OCI-LY7 (cell line): ENCODE measurements around the gene TCL1A.

Experiments
- EZH2phosphoT487 ChIP-seq: fragments of 200-600 bp; sonication (generic); IDR thresholded peaks from 2 replicates; pipeline ENCODE4 v1.6.1; 2018; ENCODE audit warnings: low read depth, borderline replicate concordance, mild to moderate bottlenecking, mixed run types, antibody characterized with exemption, low read length, moderate library complexity, mixed read lengths
- TF ChIP-seq, protein P1 (sequence below): fragments of 200-600 bp; sonication (generic); conservative IDR thresholded peaks from 2 replicates; pipeline ENCODE4 v1.5.1; 2014; ENCODE audit warnings: mild to moderate bottlenecking, antibody characterized with exemption, low read length, moderate library complexity, mixed read lengths

DNA sequence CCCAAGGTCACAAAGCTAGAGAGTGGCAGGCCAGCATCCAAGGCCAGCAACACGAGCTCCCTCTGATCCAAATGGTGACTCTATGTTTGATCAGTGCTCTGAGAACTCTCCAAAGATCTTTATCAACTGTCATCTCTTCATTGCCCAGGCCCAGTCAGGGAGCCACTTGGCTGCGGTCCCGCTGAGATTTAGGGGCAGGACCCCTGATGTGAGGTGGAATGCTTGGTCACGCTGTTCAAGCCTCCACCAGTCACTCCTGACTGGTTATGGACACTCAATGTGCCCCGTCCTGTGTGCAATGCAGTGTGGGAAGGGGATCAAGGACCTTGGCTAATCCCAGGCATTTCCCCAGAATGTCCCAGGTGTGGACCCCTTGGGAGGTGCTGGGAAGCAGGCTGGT, 47.5 kb downstream of the TCL1A start:
- TF ChIP-seq, protein P1, sequence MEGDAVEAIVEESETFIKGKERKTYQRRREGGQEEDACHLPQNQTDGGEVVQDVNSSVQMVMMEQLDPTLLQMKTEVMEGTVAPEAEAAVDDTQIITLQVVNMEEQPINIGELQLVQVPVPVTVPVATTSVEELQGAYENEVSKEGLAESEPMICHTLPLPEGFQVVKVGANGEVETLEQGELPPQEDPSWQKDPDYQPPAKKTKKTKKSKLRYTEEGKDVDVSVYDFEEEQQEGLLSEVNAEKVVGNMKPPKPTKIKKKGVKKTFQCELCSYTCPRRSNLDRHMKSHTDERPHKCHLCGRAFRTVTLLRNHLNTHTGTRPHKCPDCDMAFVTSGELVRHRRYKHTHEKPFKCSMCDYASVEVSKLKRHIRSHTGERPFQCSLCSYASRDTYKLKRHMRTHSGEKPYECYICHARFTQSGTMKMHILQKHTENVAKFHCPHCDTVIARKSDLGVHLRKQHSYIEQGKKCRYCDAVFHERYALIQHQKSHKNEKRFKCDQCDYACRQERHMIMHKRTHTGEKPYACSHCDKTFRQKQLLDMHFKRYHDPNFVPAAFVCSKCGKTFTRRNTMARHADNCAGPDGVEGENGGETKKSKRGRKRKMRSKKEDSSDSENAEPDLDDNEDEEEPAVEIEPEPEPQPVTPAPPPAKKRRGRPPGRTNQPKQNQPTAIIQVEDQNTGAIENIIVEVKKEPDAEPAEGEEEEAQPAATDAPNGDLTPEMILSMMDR = no peak
- no peak for TF ChIP-seq EZH2phosphoT487
